ENCODE results near the gene EPHB2.

- TF ChIP-seq CTCF (IDR thresholded peaks at IDR 0.05) (no peak), POLR2AphosphoS5 (IDR thresholded peaks at IDR 0.05) (no peak), EP300 (IDR thresholded peaks at IDR 0.05) (no peak), POLR2A (IDR thresholded peaks at IDR 0.05) (no peak)
Measured at GRCh38 chr1:22800629-22801028, 90.0 kb downstream of the EPHB2 start.
